ENCODE results near the gene KNTC1. TPM values are rescaled to one million over a fixed set of nuclear protein-coding genes. Genes with fewer than 3 reads are reported as not detected.

KNTC1 gene
- total RNA-seq, 2 donors from 2014 or later: 86.7 to 115 TPM

- no peaks in the 10 kb centered on the region for H3K36me3 Mint-ChIP-seq (ENCODE audit: low read depth)
- Histone ChIP-seq H3K27me3 (ENCODE audit: control insufficient read depth, insufficient read depth, low read length, poor library complexity, severe bottlenecking) (no peaks in the 10 kb centered on the region), H3K4me1 (ENCODE audit: control insufficient read depth, insufficient read depth, low read length) (no peaks in the 10 kb centered on the region), H3K27ac (ENCODE audit: low read depth, low read length) (no peak overlapping the region), H3K36me3 (ENCODE audit: control insufficient read depth, insufficient read depth, low read length) (no peaks in the 10 kb centered on the region), H3K4me3 (ENCODE audit: low read length) (no peak overlapping the region), H3K9ac (ENCODE audit: extremely low read depth, low read length, poor library complexity, severe bottlenecking) (no peak overlapping the region), H3K9me3 (ENCODE audit: control insufficient read depth, low read length) (no peaks in the 10 kb centered on the region)
- H3K27me3 Mint-ChIP-seq (ENCODE audit: insufficient read depth): no peaks in the 10 kb centered on the region
- no peak for TF ChIP-seq CTCF (conservative IDR thresholded peaks at IDR 0.05)
- no peak overlapping the region for H3K4me3 Mint-ChIP-seq
- peaks cover 10% of the 10 kb centered on the region for H3K9me3 Mint-ChIP-seq
- peak overlapping the region; percentile 15 for H3K27ac Mint-ChIP-seq
- H3K4me1 Mint-ChIP-seq: peaks cover 6% of the 10 kb centered on the region
- WGBS, 2 experiments (ENCODE audit: insufficient coverage in 1 of 2, insufficient read length in 1 of 2): 85 to 88% methylated on average over 2 of the region's 2 CpGs
- DNase-seq: peak; percentile 64
Observed at GRCh38 chr12:122672515-122672914, 145.5 kb downstream of the KNTC1 start.

Other genes with a start within 250 kb of the KNTC1 start
- 10 to 100 TPM; 56.5 to 65.1 TPM for gene CLIP1, start 104.6 kb upstream of the KNTC1 start, total RNA-seq
- gene ZCCHC8, start 26.3 kb upstream of the KNTC1 start, total RNA-seq: 10 to 100 TPM; 26.2 to 26.3 TPM
- 100 to 1,000 TPM in 1 of 2 donors, 10 to 100 TPM in 1; 88.1 to 111 TPM for gene RSRC2, start 313 bp upstream of the KNTC1 start, total RNA-seq
- not detected for gene HCAR2, start 176.1 kb downstream of the KNTC1 start, total RNA-seq
- gene HCAR3, start 189.6 kb downstream of the KNTC1 start, total RNA-seq: not detected
- under 1 TPM in 1 of 2 donors, not detected in 1; 0.04 TPM for gene HCAR1, start 203.6 kb downstream of the KNTC1 start, total RNA-seq
- 10 to 100 TPM; 85.8 to 86.1 TPM for gene DENR, start 225.6 kb downstream of the KNTC1 start, total RNA-seq
- gene CCDC62, start 247.3 kb downstream of the KNTC1 start, total RNA-seq: 1 to 10 TPM; 1.3 to 1.6 TPM